DOHH2 (cell line): ENCODE measurements around the gene TRAPPC5.
A peak's percentile ranks its signal among the peaks of the same experiment; 100 is the strongest.

Source experiments
- H3F3A ChIP-seq: fragments of 200-600 bp; sonication (generic), shearing (Covaris generic); 2 replicates; pipeline ENCODE4 v1.6.0; 2016; ENCODE audit warnings: antibody characterized with exemption, mild to moderate bottlenecking; ENCODE audit not compliant: control insufficient read depth, insufficient read depth
- H3K27ac ChIP-seq: fragments of 200-600 bp; sonication (generic); 2 replicates; pipeline ENCODE4 v1.5.1; 2014; ENCODE audit warnings: low read depth, mild to moderate bottlenecking, low read length, moderate library complexity
- H3K27me3 ChIP-seq: fragments of 200-600 bp; sonication (generic); 2 replicates; pipeline ENCODE4 v1.6.1; 2014; ENCODE audit warnings: mild to moderate bottlenecking, low read length, mixed read lengths; ENCODE audit not compliant: control insufficient read depth
- H3K36me3 ChIP-seq: fragments of 200-600 bp; sonication (generic); 2 replicates; pipeline ENCODE4 v1.6.1; 2014; ENCODE audit warnings: mild to moderate bottlenecking, low read length, moderate library complexity, mixed read lengths; ENCODE audit not compliant: control insufficient read depth
- H3K4me1 ChIP-seq: fragments of 200-600 bp; sonication (generic); 2 replicates; pipeline ENCODE4 v1.6.1; 2014; ENCODE audit warnings: mild to moderate bottlenecking, low read length, mixed read lengths; ENCODE audit not compliant: control insufficient read depth
- H3K4me2 ChIP-seq: fragments of 200-600 bp; sonication (generic); 2 replicates; pipeline ENCODE4 v1.6.0; 2014; ENCODE audit warnings: mild to moderate bottlenecking, low read length, moderate library complexity
- H3K4me3 ChIP-seq: fragments of 200-600 bp; sonication (generic); 2 replicates; pipeline ENCODE4 v1.5.1; 2014; ENCODE audit warnings: mild to moderate bottlenecking, low read length, mixed read lengths
- H3K79me2 ChIP-seq: fragments of 200-600 bp; sonication (generic); 2 replicates; pipeline ENCODE4 v1.6.1; 2014; ENCODE audit warnings: mild to moderate bottlenecking, low read length, mixed read lengths; ENCODE audit not compliant: control insufficient read depth
- H3K9me2 ChIP-seq: fragments of 200-600 bp; sonication (generic); replicated peaks from 2 replicates; pipeline ENCODE4 v1.6.1; 2014; ENCODE audit warnings: mild to moderate bottlenecking, low read length, mixed read lengths; ENCODE audit not compliant: control insufficient read depth
- H3K9me3 ChIP-seq: fragments of 200-600 bp; sonication (generic); 2 replicates; pipeline ENCODE4 v1.6.1; 2014; ENCODE audit warnings: antibody characterized with exemption, low read length, mixed read lengths; ENCODE audit not compliant: control insufficient read depth, insufficient read depth
- H4K20me1 ChIP-seq: fragments of 200-600 bp; sonication (generic); 2 replicates; pipeline ENCODE4 v1.6.0; 2014; ENCODE audit warnings: low read depth, mild to moderate bottlenecking, antibody characterized with exemption, low read length, moderate library complexity; ENCODE audit not compliant: control insufficient read depth, insufficient read depth
- EZH2phosphoT487 ChIP-seq: fragments of 200-600 bp; sonication (generic); IDR thresholded peaks from 2 replicates; pipeline ENCODE4 v1.6.1; 2017; ENCODE audit warnings: borderline replicate concordance, mild to moderate bottlenecking, antibody characterized with exemption, low read length, moderate library complexity, mixed read lengths
- TF ChIP-seq, protein P1 (sequence below): fragments of 200-600 bp; sonication (generic); IDR thresholded peaks from one replicate; pipeline ENCODE4 v1.5.1; 2014; ENCODE audit warnings: antibody characterized with exemption, mild to moderate bottlenecking, low read depth, low read length; ENCODE audit not compliant: poor library complexity, severe bottlenecking

The TRAPPC5 gene

DNA sequence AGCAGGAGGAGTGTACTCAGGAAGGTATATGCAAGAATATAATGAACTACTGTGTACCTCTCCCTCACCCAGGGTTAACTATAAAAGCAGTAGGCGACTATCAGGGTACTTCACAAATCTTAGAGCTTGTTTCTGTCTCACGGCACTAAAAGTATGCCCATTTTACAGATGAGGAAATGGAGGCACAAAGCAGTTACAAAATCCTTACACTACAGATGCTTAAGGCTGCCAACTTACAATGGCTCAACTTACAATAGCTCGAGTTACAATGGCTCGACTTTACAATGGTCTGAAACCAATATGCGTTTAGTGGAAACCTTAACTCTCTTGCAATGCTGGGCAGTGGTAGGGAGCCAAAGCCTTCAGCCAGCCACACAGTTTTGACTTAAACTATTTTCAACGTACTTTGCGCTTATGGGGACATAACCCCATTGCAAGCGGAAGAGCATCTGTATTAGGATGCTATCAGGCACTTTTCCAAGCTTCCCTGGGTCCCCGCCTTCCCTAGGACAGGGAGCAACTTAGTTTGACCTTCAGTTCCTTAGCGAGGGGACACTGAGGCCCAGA lies 17.2 kb downstream of the TRAPPC5 start:
- H3K4me3 ChIP-seq, result no peak overlapping the region
- H3K4me1 ChIP-seq, result peaks cover 26% of the 10 kb centered on the region
- H3K27me3 ChIP-seq, result peaks cover 67% of the 10 kb centered on the region
- H3K36me3 ChIP-seq, result no peaks in the 10 kb centered on the region
- H3K9me2 ChIP-seq, result no peaks in the 10 kb centered on the region
- no peak overlapping the region for H3K4me2 ChIP-seq
- H3K9me3 ChIP-seq, result no peaks in the 10 kb centered on the region
- H3K27ac ChIP-seq, result no peak overlapping the region
- H3F3A ChIP-seq, result peaks cover 7% of the 10 kb centered on the region; the same call in 1 of the 2 replicates
- H4K20me1 ChIP-seq, result peaks cover 4% of the 10 kb centered on the region; the same call in 1 of the 2 replicates
- TF ChIP-seq EZH2phosphoT487, result 0 out of 2 replicates have a peak, but pooled peaks have one; percentile 1
- TF ChIP-seq, protein P1, sequence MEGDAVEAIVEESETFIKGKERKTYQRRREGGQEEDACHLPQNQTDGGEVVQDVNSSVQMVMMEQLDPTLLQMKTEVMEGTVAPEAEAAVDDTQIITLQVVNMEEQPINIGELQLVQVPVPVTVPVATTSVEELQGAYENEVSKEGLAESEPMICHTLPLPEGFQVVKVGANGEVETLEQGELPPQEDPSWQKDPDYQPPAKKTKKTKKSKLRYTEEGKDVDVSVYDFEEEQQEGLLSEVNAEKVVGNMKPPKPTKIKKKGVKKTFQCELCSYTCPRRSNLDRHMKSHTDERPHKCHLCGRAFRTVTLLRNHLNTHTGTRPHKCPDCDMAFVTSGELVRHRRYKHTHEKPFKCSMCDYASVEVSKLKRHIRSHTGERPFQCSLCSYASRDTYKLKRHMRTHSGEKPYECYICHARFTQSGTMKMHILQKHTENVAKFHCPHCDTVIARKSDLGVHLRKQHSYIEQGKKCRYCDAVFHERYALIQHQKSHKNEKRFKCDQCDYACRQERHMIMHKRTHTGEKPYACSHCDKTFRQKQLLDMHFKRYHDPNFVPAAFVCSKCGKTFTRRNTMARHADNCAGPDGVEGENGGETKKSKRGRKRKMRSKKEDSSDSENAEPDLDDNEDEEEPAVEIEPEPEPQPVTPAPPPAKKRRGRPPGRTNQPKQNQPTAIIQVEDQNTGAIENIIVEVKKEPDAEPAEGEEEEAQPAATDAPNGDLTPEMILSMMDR, result no peak
- H3K79me2 ChIP-seq, result no peaks in the 10 kb centered on the region

DNA sequence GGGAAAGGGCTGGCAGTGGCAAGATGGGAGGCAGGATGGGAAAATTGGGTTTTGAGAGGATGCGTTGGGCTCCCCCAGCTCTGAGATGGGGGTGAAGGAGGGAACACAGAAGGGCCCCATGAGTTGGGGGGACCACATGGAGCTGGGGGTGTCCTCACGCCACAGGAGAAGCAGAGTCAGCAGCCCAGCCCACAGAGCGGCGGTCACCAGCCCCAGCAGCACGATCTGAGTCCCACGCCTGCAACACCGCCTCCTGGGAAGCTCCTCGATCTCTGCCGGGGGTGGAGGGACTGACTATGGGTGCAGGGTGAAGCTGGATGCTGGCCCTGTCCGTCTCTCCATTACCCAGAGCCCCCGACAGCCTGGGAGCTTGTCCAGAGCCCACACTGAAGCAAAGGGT lies 17.9 kb downstream of the TRAPPC5 start:
- Histone ChIP-seq H3K36me3 (no peaks in the 10 kb centered on the region), H3F3A (peaks cover 7% of the 10 kb centered on the region; the same call in 1 of the 2 replicates), H3K9me2 (no peaks in the 10 kb centered on the region), H3K79me2 (no peaks in the 10 kb centered on the region), H3K27ac (no peak overlapping the region), H3K4me2 (no peak overlapping the region), H3K27me3 (peaks cover 71% of the 10 kb centered on the region), H3K9me3 (no peaks in the 10 kb centered on the region), H3K4me1 (peaks cover 26% of the 10 kb centered on the region), H3K4me3 (no peak overlapping the region), H4K20me1 (peaks cover 4% of the 10 kb centered on the region; the same call in 1 of the 2 replicates)
- TF ChIP-seq, protein P1, result no peak
- no peak for TF ChIP-seq EZH2phosphoT487

DNA sequence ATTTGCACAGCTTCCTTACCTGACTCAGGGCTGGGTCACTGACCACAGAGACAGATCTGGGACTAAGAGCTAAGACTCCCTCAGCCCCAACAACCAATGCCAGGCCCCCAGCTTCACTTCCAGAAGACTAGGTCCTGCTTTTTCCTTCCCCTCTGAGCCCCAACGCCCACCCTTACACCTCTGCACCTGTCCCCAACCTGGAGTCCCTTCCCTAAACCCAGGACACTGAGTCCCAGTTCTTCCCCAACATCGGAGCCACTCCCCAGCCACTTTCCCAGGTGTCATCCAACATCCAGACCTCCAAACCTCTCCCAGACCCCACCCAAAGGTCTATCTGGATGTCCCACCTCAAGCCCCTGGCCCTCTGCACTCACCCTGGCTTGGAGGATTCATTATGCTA lies 18.4 kb downstream of the TRAPPC5 start:
- TF ChIP-seq EZH2phosphoT487, result no peak
- TF ChIP-seq, protein P1, result no peak
- Histone ChIP-seq H3F3A (peaks cover 7% of the 10 kb centered on the region; the same call in 1 of the 2 replicates), H3K36me3 (no peaks in the 10 kb centered on the region), H3K27ac (no peak overlapping the region), H3K4me2 (no peak overlapping the region), H3K79me2 (no peaks in the 10 kb centered on the region), H4K20me1 (peaks cover 4% of the 10 kb centered on the region; the same call in 1 of the 2 replicates), H3K4me3 (no peak overlapping the region), H3K9me3 (no peaks in the 10 kb centered on the region), H3K9me2 (no peaks in the 10 kb centered on the region), H3K27me3 (peaks cover 73% of the 10 kb centered on the region), H3K4me1 (peaks cover 26% of the 10 kb centered on the region)
